KMS-11 (cell line): ENCODE measurements around the gene RPL26.
A peak's percentile ranks its signal among the peaks of the same experiment; 100 is the strongest.
"Not testable (repeated sequence)": the region's sequence is repeated elsewhere in the genome, so short reads cannot be mapped to it uniquely, and the experiment has no call there.

Source experiments
- H2AFZ ChIP-seq: fragments of 200-600 bp; sonication (generic); 2 replicates; pipeline ENCODE4 v1.6.1; 2016; ENCODE audit warnings: antibody characterized with exemption, mixed run types, low read depth
- H3K27ac ChIP-seq: fragments of 200-600 bp; sonication (generic); 2 replicates; pipeline ENCODE4 v1.6.1; 2016; ENCODE audit warnings: mild to moderate bottlenecking, mixed run types
- H3K27me3 ChIP-seq: fragments of 200-600 bp; sonication (generic); 2 replicates; pipeline ENCODE4 v1.6.1; 2017; ENCODE audit warnings: mild to moderate bottlenecking, low read depth, mixed run types, moderate library complexity; ENCODE audit not compliant: insufficient read depth
- H3K36me3 ChIP-seq: fragments of 200-600 bp; sonication (generic); 2 replicates; pipeline ENCODE4 v1.6.1; 2017; ENCODE audit warnings: mild to moderate bottlenecking, mixed run types; ENCODE audit not compliant: insufficient read depth
- H3K4me1 ChIP-seq: fragments of 200-600 bp; sonication (generic); 2 replicates; pipeline ENCODE4 v1.6.1; 2016; ENCODE audit warnings: mild to moderate bottlenecking, low read depth, mixed run types; ENCODE audit not compliant: poor library complexity, severe bottlenecking
- H3K4me2 ChIP-seq: fragments of 200-600 bp; sonication (generic); 2 replicates; pipeline ENCODE4 v1.7.0; 2016; ENCODE audit warnings: mild to moderate bottlenecking, mixed run types
- H3K4me3 ChIP-seq: fragments of 200-600 bp; sonication (generic); IDR thresholded peaks from 2 replicates; pipeline ENCODE4 v1.6.1; 2017; ENCODE audit warnings: low read depth, low read length, mixed read lengths; ENCODE audit not compliant: insufficient read depth
- H3K79me2 ChIP-seq: fragments of 200-600 bp; sonication (generic); 2 replicates; pipeline ENCODE4 v1.6.1; 2016; ENCODE audit warnings: low read depth, mixed run types; ENCODE audit not compliant: insufficient read depth
- H3K9ac ChIP-seq: fragments of 200-600 bp; sonication (generic); 2 replicates; pipeline ENCODE4 v1.6.1; 2016; ENCODE audit warnings: mild to moderate bottlenecking, mixed run types
- H4K20me1 ChIP-seq: fragments of 200-600 bp; sonication (generic); 2 replicates; pipeline ENCODE4 v1.6.1; 2016; ENCODE audit warnings: mild to moderate bottlenecking, mixed run types; ENCODE audit not compliant: insufficient read depth
- TF ChIP-seq, protein P1 (sequence below): fragments of 200-600 bp; sonication (generic); conservative IDR thresholded peaks from 2 replicates; pipeline ENCODE4 v1.6.1; 2017; ENCODE audit warnings: low read depth, mild to moderate bottlenecking, antibody characterized with exemption, low read length, moderate library complexity, mixed read lengths

Gene RPL26

DNA sequence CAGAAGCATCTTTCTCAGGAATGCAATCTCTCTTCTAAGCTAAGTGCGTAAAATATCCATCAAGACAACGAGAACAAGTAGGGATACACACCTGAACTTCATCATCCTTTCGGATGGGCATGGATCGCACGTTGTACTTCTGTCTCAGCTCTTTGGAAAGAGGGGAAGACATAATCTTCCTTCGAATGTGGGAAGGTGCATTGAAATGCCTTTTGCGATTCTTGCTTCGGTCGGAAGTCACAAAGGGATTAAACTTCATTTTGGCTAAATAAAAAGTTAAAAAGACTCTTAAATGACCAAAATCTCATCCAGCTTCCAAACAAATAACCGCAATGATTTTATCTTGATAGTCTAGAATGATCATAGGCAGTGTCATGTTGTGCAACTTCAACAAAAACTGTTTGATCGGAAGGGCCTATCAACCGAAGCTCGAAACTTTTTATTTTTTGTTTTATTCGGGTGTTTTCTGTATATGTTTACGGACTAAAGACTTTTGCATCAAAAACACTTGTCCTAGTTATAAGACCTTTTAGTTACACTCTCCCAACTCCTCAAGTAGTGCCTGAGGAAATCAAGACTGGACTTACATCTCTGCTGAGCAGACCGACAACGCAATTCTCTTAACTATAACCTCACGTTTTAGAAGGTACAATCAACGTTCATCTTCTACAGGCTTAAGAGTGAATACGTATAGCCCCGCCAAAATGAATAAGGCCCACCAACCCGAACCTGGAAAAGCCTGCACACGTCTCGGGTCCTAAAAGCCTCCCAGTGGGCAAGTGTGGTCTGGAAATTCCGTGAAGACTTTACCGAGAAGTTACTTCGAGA lies 727 bp downstream of the RPL26 start:
- H3K27me3 ChIP-seq: no peaks in the 10 kb centered on the region
- H3K36me3 ChIP-seq: no peaks in the 10 kb centered on the region
- TF ChIP-seq, protein P1, sequence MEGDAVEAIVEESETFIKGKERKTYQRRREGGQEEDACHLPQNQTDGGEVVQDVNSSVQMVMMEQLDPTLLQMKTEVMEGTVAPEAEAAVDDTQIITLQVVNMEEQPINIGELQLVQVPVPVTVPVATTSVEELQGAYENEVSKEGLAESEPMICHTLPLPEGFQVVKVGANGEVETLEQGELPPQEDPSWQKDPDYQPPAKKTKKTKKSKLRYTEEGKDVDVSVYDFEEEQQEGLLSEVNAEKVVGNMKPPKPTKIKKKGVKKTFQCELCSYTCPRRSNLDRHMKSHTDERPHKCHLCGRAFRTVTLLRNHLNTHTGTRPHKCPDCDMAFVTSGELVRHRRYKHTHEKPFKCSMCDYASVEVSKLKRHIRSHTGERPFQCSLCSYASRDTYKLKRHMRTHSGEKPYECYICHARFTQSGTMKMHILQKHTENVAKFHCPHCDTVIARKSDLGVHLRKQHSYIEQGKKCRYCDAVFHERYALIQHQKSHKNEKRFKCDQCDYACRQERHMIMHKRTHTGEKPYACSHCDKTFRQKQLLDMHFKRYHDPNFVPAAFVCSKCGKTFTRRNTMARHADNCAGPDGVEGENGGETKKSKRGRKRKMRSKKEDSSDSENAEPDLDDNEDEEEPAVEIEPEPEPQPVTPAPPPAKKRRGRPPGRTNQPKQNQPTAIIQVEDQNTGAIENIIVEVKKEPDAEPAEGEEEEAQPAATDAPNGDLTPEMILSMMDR: no peak
- no peaks in the 10 kb centered on the region for H4K20me1 ChIP-seq
- peaks cover 25% of the 10 kb centered on the region for H3K79me2 ChIP-seq
- H3K4me3 ChIP-seq: no peak overlapping the region
- no peak overlapping the region for H2AFZ ChIP-seq
- peaks cover 4% of the 10 kb centered on the region for H3K4me1 ChIP-seq
- H3K9ac ChIP-seq: peak overlapping the region; percentile 71; the same call in 1 of the 2 replicates
- H3K4me2 ChIP-seq: peak overlapping the region; percentile 39; the same call in 1 of the 2 replicates
- H3K27ac ChIP-seq: peak overlapping the region; percentile 52

- peaks cover 4% of the 10 kb centered on the region for H3K4me1 ChIP-seq
- H3K4me2 ChIP-seq: no peak overlapping the region
- H2AFZ ChIP-seq: no peak overlapping the region
- no peaks in the 10 kb centered on the region for H3K36me3 ChIP-seq
- H3K4me3 ChIP-seq: no peak overlapping the region
- peaks cover 25% of the 10 kb centered on the region for H3K79me2 ChIP-seq
- TF ChIP-seq, protein P1: no peak
- no peak overlapping the region for H3K9ac ChIP-seq
- no peaks in the 10 kb centered on the region for H3K27me3 ChIP-seq
- H3K27ac ChIP-seq: no peak overlapping the region
- H4K20me1 ChIP-seq: no peaks in the 10 kb centered on the region
These were observed 2.9 kb downstream of the RPL26 start for GRCh38 chr17:8380049-8380448.

GRCh38 chr17:8378117-8378516 lies 4.9 kb downstream of the RPL26 start:
- H3K79me2 ChIP-seq: peaks cover 25% of the 10 kb centered on the region
- not testable (repeated sequence) for H4K20me1 ChIP-seq, H2AFZ ChIP-seq, H3K4me1 ChIP-seq, H3K27ac ChIP-seq, H3K4me3 ChIP-seq, H3K27me3 ChIP-seq, H3K9ac ChIP-seq, H3K36me3 ChIP-seq, H3K4me2 ChIP-seq

- Histone ChIP-seq H3K4me1 (peaks cover 4% of the 10 kb centered on the region), H3K9ac (no peak overlapping the region), H3K79me2 (peaks cover 22% of the 10 kb centered on the region), H3K36me3 (no peaks in the 10 kb centered on the region), H3K27me3 (no peaks in the 10 kb centered on the region), H3K4me2 (no peak overlapping the region), H3K4me3 (no peak overlapping the region), H2AFZ (no peak overlapping the region), H4K20me1 (no peaks in the 10 kb centered on the region), H3K27ac (no peak overlapping the region; the same call in 1 of the 2 replicates)
- TF ChIP-seq, protein P1: no peak
These were observed 5.6 kb downstream of the RPL26 start for GRCh38 chr17:8377422-8377821.
